GM12864 (cell line): ENCODE measurements around the gene TMEM33.

ENCODE experiments used
- DNase-seq: peaks from one replicate; pipeline ENCODE4 v3.0.0-alpha.2; 2011; ENCODE audit warnings: low read depth
- H3K4me3 ChIP-seq: 2 replicates; pipeline ENCODE4 v1.5.1; 2011; ENCODE audit warnings: mild to moderate bottlenecking, low read depth, low read length, control low read depth
- TF ChIP-seq, protein P1 (sequence below): IDR thresholded peaks from 2 replicates; pipeline ENCODE4 v1.5.1; 2011; ENCODE audit warnings: low read depth, mild to moderate bottlenecking, moderate library complexity, low read length, control low read depth, inconsistent platforms; ENCODE audit errors: missing control alignments

The TMEM33 gene

DNA sequence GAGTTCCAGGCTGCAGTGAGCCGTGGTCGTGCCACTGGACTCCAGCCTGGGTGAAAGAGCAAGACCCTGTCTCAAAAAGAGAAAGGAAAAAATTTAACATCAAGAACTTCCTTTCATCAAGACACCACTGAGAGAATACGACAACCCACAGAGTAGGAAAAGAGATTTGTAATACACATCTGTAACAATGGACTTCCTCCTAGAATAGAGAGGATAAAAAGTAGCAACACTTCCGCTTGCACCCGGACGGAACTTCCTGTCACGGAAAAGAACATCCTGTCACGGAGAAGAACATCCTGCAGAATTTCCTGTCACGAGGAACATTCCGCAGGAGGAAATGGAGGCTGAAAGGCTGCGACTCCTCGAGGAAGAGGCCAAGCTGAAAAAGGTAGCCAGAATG, 46.2 kb downstream of the TMEM33 start, which contains the start of gene DCAF4L1:
TSS of gene DCAF4L1 (plus strand) at position 301 of the 400 bp plus-strand sequence. CDS start at position 338, 37 bp downstream.
- TF ChIP-seq, protein P1, sequence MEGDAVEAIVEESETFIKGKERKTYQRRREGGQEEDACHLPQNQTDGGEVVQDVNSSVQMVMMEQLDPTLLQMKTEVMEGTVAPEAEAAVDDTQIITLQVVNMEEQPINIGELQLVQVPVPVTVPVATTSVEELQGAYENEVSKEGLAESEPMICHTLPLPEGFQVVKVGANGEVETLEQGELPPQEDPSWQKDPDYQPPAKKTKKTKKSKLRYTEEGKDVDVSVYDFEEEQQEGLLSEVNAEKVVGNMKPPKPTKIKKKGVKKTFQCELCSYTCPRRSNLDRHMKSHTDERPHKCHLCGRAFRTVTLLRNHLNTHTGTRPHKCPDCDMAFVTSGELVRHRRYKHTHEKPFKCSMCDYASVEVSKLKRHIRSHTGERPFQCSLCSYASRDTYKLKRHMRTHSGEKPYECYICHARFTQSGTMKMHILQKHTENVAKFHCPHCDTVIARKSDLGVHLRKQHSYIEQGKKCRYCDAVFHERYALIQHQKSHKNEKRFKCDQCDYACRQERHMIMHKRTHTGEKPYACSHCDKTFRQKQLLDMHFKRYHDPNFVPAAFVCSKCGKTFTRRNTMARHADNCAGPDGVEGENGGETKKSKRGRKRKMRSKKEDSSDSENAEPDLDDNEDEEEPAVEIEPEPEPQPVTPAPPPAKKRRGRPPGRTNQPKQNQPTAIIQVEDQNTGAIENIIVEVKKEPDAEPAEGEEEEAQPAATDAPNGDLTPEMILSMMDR: no peak
- no peak within 1 kb of the TSS for H3K4me3 ChIP-seq
- no peak for DNase-seq

DNA sequence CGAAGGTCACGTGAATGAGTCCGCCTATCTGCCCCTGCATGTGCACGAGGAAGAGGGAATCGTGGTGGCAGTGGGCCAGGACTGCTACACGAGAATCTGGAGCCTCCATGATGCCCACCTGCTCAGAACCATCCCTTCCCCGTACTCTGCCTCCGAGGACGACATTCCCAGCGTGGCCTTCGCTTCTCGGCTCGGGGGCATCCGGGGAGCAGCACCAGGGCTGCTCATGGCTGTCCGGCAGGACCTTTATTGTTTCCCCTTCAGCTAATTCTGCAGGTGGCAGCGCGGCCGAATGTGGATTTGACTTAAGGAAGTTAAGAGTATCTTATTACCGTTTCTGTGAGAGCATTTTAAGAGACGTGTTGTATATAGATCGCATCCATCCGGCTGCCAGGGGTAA, 47.5 kb downstream of the TMEM33 start:
- H3K4me3 ChIP-seq: no peak overlapping the region
- TF ChIP-seq, protein P1: no peak
- no peak for DNase-seq

DNA sequence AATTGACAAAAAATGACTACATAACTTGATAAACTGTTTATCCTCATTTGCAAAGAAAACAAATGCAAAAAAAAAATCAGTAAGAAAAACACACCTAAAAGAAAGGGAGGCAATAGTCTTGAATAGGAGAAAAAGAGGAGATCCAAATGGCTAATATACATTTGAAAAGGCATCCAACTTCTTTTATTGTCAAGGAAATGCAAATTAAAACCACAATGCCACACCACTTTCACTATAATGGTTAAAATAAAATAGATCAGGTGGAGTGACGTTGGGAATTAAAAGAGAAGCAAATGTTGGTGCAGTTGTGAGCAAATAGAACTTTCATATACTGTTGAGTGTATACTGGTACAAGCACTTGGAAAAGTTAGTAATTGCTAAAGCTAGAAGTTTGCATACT, 49.9 kb downstream of the TMEM33 start:
- DNase-seq: no peak
- H3K4me3 ChIP-seq: no peak overlapping the region
- TF ChIP-seq, protein P1: no peak

DNA sequence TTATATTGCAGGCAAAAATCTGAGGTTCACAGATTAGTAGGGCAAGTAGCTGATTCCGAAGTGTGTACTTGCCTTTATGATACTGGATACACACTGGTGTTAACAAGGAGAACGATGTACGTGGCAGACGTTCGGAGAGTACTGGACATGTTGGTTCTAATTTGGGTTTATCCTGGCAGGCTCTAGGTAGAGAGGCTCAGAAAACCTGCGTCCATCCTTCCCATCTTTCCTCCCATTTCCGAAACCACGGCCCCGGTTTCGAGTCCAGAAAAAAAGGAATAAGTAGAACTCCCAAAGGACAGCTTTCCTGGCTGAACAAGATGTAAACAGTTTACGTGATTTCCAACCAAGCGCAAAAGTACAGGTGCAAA, 54.8 kb downstream of the TMEM33 start:
- TF ChIP-seq, protein P1: no peak
- DNase-seq: no peak
- H3K4me3 ChIP-seq: peak overlapping the region; percentile 92

DNA sequence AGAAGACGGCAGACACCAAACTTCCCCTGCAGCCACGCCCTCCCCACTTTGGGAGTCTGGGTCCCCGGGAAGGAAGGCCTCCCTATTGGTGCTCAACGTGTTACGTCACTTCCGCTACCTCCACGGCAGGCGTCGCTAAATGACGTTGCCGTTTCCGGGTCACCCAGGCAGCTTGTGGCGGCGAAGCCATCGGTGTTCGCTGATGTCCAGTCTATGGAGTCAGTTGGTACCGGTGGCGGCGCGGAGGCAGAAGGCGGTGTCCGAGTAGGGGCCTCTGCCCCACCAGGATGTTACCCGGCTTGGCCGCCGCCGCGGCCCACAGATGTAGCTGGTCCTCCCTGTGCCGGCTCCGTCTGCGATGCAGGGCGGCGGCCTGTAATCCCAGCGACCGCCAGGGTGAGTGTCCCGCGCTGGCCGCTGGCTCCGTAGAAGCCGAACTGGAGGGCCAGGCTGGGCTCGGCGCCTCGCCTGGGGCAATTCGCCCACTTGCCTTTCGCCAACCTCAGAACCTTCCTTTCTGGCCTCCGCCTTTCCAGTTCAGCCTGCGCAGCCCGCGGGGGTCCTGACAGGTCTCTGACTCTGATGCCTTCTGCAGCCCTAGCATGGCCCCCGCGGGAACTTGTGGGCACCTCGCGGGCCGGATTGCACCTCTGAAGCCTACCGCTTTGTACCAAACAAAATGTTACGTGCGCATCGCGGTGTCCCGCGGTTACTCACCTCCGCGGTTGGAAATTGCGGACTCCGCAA, 55.3 kb downstream of the TMEM33 start, which contains the start of gene SLC30A9:
TSS of gene SLC30A9 (plus strand) at position 166 of the 747 bp plus-strand sequence. CDS start at position 288, 122 bp downstream.
- peak within 1 kb of the TSS; percentile 92 for H3K4me3 ChIP-seq
- TF ChIP-seq, protein P1: peak; percentile 42
- DNase-seq: peak; percentile 89

DNA sequence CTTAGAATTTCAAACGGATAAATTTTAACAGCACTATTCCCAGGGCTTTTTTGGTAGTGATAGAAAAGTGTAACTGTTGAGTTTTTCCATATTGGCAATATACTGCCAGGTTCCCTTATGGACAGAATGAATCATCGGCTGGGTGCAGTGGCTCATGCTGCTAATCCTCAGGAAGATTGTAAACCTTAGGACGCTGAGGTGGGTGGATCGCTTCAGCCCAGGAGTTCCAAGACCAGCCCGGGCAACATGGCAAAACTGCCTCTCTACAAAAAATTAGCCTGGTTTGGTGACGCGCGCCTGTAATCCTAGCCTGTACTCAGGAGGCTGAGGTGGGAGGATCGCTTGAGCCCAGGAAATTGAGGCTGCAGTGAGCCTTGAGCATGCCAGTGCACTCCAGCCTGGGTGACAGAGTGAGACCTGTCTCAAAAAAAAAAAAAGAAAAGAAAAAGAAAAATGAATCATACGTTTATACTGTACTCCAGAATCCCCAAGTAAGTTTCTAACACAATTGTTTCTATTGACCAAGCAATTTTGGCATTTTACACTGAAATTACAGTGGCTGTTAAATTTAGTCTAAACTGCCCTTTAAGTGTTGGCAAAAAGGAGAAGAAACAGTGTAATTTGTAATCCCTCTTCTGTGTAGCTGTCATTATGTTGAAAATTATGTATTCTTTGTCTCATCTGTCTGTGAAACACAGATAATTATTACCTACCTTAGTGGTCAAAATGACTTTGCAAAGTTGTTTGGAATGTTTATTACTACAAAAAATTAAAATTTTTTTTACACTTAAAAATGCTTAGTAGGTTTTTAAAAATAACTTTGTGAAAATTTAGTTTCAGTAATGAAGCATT, 56.9 kb downstream of the TMEM33 start:
- no peak overlapping the region for H3K4me3 ChIP-seq
- TF ChIP-seq, protein P1: no peak
- DNase-seq: no peak
